ENCODE results near the gene PDX1.

DNA sequence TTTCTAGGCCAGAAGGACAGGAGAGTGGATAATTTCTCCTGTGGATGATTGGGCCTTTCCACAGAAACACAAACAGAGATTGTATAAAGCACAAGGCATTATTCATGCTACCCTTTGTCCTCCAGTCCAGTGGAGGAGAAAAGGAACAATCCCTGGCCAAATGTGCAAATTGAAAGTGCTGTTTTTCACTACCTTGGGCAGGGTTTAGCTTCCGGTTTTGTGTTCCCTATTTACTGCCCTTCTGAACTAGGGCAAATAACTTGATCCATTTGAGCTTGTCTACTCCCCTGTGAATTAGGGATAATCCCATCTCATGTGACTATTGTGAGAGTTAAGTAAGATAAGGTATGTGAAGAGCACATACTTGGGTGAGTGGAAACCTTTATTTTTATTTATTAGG is 13.3 kb downstream of the PDX1 start:
- TF ChIP-seq, protein P1, sequence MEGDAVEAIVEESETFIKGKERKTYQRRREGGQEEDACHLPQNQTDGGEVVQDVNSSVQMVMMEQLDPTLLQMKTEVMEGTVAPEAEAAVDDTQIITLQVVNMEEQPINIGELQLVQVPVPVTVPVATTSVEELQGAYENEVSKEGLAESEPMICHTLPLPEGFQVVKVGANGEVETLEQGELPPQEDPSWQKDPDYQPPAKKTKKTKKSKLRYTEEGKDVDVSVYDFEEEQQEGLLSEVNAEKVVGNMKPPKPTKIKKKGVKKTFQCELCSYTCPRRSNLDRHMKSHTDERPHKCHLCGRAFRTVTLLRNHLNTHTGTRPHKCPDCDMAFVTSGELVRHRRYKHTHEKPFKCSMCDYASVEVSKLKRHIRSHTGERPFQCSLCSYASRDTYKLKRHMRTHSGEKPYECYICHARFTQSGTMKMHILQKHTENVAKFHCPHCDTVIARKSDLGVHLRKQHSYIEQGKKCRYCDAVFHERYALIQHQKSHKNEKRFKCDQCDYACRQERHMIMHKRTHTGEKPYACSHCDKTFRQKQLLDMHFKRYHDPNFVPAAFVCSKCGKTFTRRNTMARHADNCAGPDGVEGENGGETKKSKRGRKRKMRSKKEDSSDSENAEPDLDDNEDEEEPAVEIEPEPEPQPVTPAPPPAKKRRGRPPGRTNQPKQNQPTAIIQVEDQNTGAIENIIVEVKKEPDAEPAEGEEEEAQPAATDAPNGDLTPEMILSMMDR (conservative IDR thresholded peaks at IDR 0.05; ENCODE audit: low read depth, low read length): no peak
- TF ChIP-seq EZH2 (IDR thresholded peaks at IDR 0.05; ENCODE audit: borderline replicate concordance, low read depth, low read length, poor library complexity, severe bottlenecking): no peak

Data from A673 (cell line).